ENCODE data around the gene KAZALD1.

GRCh38 chr10:101030496-101031127, 31.2 kb upstream of the KAZALD1 start:
- TF ChIP-seq POLR2AphosphoS5 (IDR thresholded peaks at IDR 0.05; ENCODE audit: low read length) (no peak), IRF3 (IDR thresholded peaks at IDR 0.05) (no peak), CTCF (IDR thresholded peaks at IDR 0.05 in 2 of 3, conservative IDR thresholded peaks at IDR 0.05 in 1 of 3; ENCODE audit: control insufficient read depth in 2 of 3, extremely low read depth in 1 of 3, insufficient read depth in 1 of 3, low read depth in 3 of 3, low read length in 3 of 3) (no peak), SUZ12 (IDR thresholded peaks at IDR 0.05; ENCODE audit: unreplicated experiment) (no peak), CHD2 (IDR thresholded peaks at IDR 0.05; ENCODE audit: borderline replicate concordance, low read depth, low read length) (no peak), SIN3A (IDR thresholded peaks at IDR 0.05; ENCODE audit: low read depth, low read length) (no peak), REST (IDR thresholded peaks at IDR 0.05; ENCODE audit: low read depth, low read length) (no peak), CHD1 (IDR thresholded peaks at IDR 0.05; ENCODE audit: low read depth, low read length) (no peak)

All from GM12878 (cell line).